HS-5 (cell line): Measurements from ENCODE around the gene PNKP.

ENCODE experiments used
- DNase-seq: peaks from one replicate; pipeline ENCODE4 v3.0.0-alpha.2; 2012; ENCODE audit warnings: low read depth

PNKP gene

GRCh38 chr19:49818649-49819370 lies 48.6 kb downstream of the PNKP start:
- no peak for DNase-seq

GRCh38 chr19:49817964-49818648 lies 49.3 kb downstream of the PNKP start, which contains the start of gene MED25:
Gene MED25, plus strand, starts transcription at chr19:49818289. Its CDS starts 53 bp downstream, at chr19:49818342.
- DNase-seq: peak; percentile 88

- DNase-seq: no peak
Observed at GRCh38 chr19:49816590-49816989, 50.8 kb downstream of the PNKP start.

GRCh38 chr19:49814010-49814409 lies 53.4 kb downstream of the PNKP start:
- no peak for DNase-seq

GRCh38 chr19:49812997-49813861 lies 54.1 kb downstream of the PNKP start, which contains the start of gene FUZ:
Gene FUZ, minus strand, starts transcription at chr19:49813292. Its CDS starts 186 bp downstream, at chr19:49813106.
- DNase-seq: peak; percentile 97

- no peak for DNase-seq
Observed at GRCh38 chr19:49812452-49812996, 54.9 kb downstream of the PNKP start.

GRCh38 chr19:49811328-49811727 lies 56.0 kb downstream of the PNKP start:
- no peak for DNase-seq
